DMS114 treated with DMSO at 0.1 percent for 48 hours (cell line): ENCODE data around the gene CHRNA5.

Experiments
- DNase-seq: peaks from one replicate; lab custom pipeline; 2025; ENCODE audit not compliant: unreplicated experiment; lab: John Stamatoyannopoulos, UW

Gene CHRNA5

GRCh38 chr15:78619022-78619950, 54.0 kb downstream of the CHRNA5 start:
- DNase-seq = no peak

GRCh38 chr15:78620021-78620526, 54.8 kb downstream of the CHRNA5 start:
- peak; percentile 54 for DNase-seq

- no peak for DNase-seq
These were observed 55.5 kb downstream of the CHRNA5 start, which contains the start of gene CHRNA3 for GRCh38 chr15:78620527-78621421. TSS of gene CHRNA3 (minus strand) at chr15:78620996. CDS start at chr15:78620794, 202 bp downstream.

GRCh38 chr15:78621810-78622402, 56.6 kb downstream of the CHRNA5 start:
- no peak for DNase-seq

- no peak for DNase-seq
These were observed 58.6 kb downstream of the CHRNA5 start for GRCh38 chr15:78623786-78624497.

GRCh38 chr15:78624651-78625590, 59.6 kb downstream of the CHRNA5 start:
- DNase-seq = no peak

GRCh38 chr15:78625606-78626280, 60.4 kb downstream of the CHRNA5 start:
- DNase-seq = no peak

GRCh38 chr15:78626381-78626995, 61.2 kb downstream of the CHRNA5 start:
- DNase-seq = no peak

GRCh38 chr15:78627348-78627747, 62.0 kb downstream of the CHRNA5 start:
- DNase-seq = no peak

- DNase-seq = no peak
These were observed 62.9 kb downstream of the CHRNA5 start for GRCh38 chr15:78628227-78628626.

- no peak for DNase-seq
These were observed 63.9 kb downstream of the CHRNA5 start for GRCh38 chr15:78629031-78629715.

- DNase-seq = no peak
These were observed 64.4 kb downstream of the CHRNA5 start for GRCh38 chr15:78629716-78630065.

- DNase-seq = no peak
These were observed 65.7 kb downstream of the CHRNA5 start for GRCh38 chr15:78630886-78631633.

- DNase-seq = no peak
These were observed 68.0 kb downstream of the CHRNA5 start for GRCh38 chr15:78633348-78633747.

GRCh38 chr15:78634210-78635145, 69.2 kb downstream of the CHRNA5 start:
- no peak for DNase-seq

- no peak for DNase-seq
These were observed 70.0 kb downstream of the CHRNA5 start for GRCh38 chr15:78635346-78635745.
